Measurements from ENCODE around the gene MCRIP2.
"Not testable (repeated sequence)": the region's sequence is repeated elsewhere in the genome, so short reads cannot be mapped to it uniquely, and the experiment has no call there.

Gene MCRIP2

GRCh38 chr16:595942-596735, 45.5 kb upstream of the MCRIP2 start:
- DNase-seq (ENCODE audit: low read depth) = no peak
- TF ChIP-seq CTCF (IDR thresholded peaks at IDR 0.05; ENCODE audit: insufficient read depth, low read depth, low read length, missing control alignments) = no peak
- no peak overlapping the region for H3K4me3 ChIP-seq (ENCODE audit: low read depth, low read length)

DNA sequence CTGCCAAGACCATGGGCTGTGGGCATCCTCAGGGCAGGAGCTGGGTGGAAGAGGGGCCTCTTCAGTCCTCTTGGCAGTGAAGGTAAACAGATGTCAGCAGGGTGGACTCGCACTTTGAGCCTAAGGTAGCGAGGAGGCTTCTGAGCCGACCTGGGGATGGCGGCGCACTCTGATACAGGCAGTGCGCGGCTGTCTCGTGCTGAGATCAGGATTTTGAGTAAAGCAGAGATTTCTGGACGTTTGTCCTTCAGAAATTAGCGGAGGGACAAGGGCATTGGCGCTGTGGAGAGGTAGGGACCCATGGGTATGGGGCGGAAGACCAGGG, 44.9 kb upstream of the MCRIP2 start:
- no peak for TF ChIP-seq CTCF (IDR thresholded peaks at IDR 0.05; ENCODE audit: insufficient read depth, low read depth, low read length, missing control alignments)
- H3K4me3 ChIP-seq (ENCODE audit: low read depth, low read length) = no peak overlapping the region
- no peak for DNase-seq (ENCODE audit: low read depth)

DNA sequence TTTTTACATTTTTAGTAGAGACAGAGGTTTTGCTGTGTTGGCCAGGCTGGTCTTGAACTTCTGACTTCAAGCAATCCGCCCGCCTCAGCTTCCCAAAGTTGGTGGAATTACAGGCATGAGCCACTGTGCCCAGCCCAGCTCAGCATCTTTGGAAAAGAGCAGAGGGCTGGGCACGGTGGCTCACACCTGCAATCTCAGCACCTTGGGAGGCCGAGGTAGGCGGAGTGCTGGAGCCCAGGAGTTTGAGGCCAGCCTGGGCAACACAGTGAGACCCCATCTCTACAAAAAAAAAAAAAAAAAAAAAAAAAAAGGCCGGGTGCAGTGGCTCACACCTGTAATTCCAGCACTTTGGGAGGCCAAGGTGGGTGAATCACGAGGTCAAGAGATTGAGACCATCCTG, 44.0 kb upstream of the MCRIP2 start:
- not testable (repeated sequence) for DNase-seq (ENCODE audit: low read depth); H3K4me3 ChIP-seq (ENCODE audit: low read depth, low read length)

- no peak overlapping the region for H3K4me3 ChIP-seq (ENCODE audit: low read depth, low read length)
- no peak for DNase-seq (ENCODE audit: low read depth)
Measured at GRCh38 chr16:598823-599739, 42.5 kb upstream of the MCRIP2 start.

GRCh38 chr16:600781-601180, 40.8 kb upstream of the MCRIP2 start:
- no peak for DNase-seq (ENCODE audit: low read depth)
- no peak overlapping the region for H3K4me3 ChIP-seq (ENCODE audit: low read depth, low read length)
- no peak for TF ChIP-seq CTCF (IDR thresholded peaks at IDR 0.05; ENCODE audit: insufficient read depth, low read depth, low read length, missing control alignments)

More at GRCh38 chr16:598823-599739, 42.5 kb upstream of the MCRIP2 start:
- TF ChIP-seq CTCF (IDR thresholded peaks at IDR 0.05; ENCODE audit: insufficient read depth, low read depth, low read length, missing control alignments) = no peak

DNA sequence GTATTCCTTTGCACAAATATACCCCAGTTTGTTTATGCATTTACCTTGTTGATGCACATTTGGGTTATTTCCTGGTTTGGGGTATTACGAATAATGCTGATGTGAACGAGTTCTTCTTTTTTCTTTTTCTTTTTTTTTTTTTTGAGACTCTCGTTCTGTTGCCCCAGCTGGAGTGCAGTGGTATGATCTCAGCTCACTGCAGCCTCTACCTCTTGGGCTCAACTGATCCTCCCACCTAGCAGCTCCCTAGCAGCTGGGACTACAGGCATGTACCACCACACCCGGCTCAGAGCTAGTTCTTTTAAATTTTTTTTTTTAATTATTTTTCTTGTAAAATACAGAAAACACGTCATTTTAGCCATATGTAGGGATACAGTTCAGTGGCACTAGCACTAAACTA, 37.7 kb upstream of the MCRIP2 start:
- no peak for DNase-seq (ENCODE audit: low read depth)
- H3K4me3 ChIP-seq (ENCODE audit: low read depth, low read length) = no peak overlapping the region
- TF ChIP-seq CTCF (IDR thresholded peaks at IDR 0.05; ENCODE audit: insufficient read depth, low read depth, low read length, missing control alignments) = no peak

DNA sequence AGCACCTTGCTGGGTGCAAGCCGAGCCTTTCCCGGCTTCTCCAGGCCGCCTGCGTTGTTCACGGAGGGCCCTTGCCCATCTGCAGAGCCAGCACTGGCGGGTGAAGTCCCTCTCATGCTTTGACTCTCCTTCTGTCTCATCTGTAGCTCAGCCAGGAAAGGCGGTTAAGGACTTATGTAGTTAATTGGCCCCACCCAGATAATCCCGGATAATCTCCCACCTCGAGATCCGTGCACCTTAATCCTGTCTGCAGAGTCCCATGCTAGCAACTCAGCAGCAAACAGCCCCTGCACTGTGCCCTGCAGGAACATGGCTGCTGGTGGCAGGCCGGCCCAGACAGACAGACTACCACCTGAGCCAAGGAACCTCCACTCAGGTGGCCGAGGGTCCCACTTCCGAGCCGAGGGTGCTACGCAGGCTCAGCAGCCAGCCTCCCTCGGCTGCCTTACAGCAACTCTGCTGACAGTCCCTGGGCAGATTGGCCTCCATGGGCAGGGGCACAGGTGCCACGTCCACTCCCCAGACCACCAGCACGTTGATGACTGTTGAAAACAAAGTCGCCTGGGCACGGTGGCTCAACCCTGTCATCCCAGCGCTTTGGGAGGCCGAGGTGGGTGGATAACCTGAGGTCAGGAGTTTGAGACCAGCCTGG, 34.8 kb upstream of the MCRIP2 start:
- DNase-seq (ENCODE audit: low read depth) = no peak
- no peak for TF ChIP-seq CTCF (IDR thresholded peaks at IDR 0.05; ENCODE audit: insufficient read depth, low read depth, low read length, missing control alignments)
- H3K4me3 ChIP-seq (ENCODE audit: low read depth, low read length) = no peak overlapping the region
